Esophagus squamous epithelium (tissue), 5 donors: ENCODE results near the gene CISD2. TPM values are rescaled to one million over a fixed set of nuclear protein-coding genes. Genes with fewer than 3 reads are reported as not detected.

Experiments used
- DNase-seq: peaks from one replicate; lab custom pipeline; 2025; lab: John Stamatoyannopoulos, UW
- H3K27ac ChIP-seq, 4 donors: fragments of 200-600 bp; sonication (generic); one replicate each; pipeline ENCODE4 v1.5.1; 2016 to 2019; ENCODE audit warnings: mild to moderate bottlenecking in 1 of 4
- H3K27me3 ChIP-seq, 4 donors: fragments of 200-600 bp; sonication (generic); 1 replicate in 3 of 4; 2 replicates in 1 of 4; pipeline versions ENCODE4 v1.5.1 to v1.6.0; 2017 to 2021; ENCODE audit warnings: antibody characterized with exemption in 1 of 4
- H3K36me3 ChIP-seq, 3 donors: fragments of 200-600 bp; sonication (generic); one replicate each; pipeline ENCODE4 v1.5.1; 2016 to 2019
- H3K4me1 ChIP-seq, 3 donors: fragments of 200-600 bp; sonication (generic); one replicate each; pipeline ENCODE4 v1.5.1; 2017 to 2019
- H3K4me3 ChIP-seq, 4 donors: fragments of 200-600 bp; sonication (generic); 1 replicate in 3 of 4; 2 replicates in 1 of 4; pipeline ENCODE4 v1.5.1; 2016 to 2019; ENCODE audit warnings: mild to moderate bottlenecking in 2 of 4, moderate library complexity in 1 of 4
- H3K9me3 ChIP-seq, 3 donors: fragments of 200-600 bp; sonication (generic); one replicate each; pipeline ENCODE4 v1.5.1; 2016 to 2019
- CTCF ChIP-seq, 6 experiments: fragments of 450-650 bp in 4 of 6; fragments of 200-600 bp in 2 of 6; sonication (generic) in 2 of 6; IDR thresholded peaks; one replicate each; pipeline ENCODE4 v1.5.1; 2016 to 2019; ENCODE audit warnings: antibody characterized with exemption in 6 of 6, mild to moderate bottlenecking in 4 of 6, moderate library complexity in 4 of 6
- POLR2A ChIP-seq, 4 donors: fragments of 450-650 bp; IDR thresholded peaks; one replicate each; pipeline ENCODE4 v1.6.1; 2017; ENCODE audit warnings: antibody characterized with exemption in 4 of 4, mild to moderate bottlenecking in 4 of 4, moderate library complexity in 3 of 4
- WGBS, 2 donors: methylation state at CpG; one replicate each; pipeline ENCODE4 v1.1.5; 2018; 5-methylcytosine and 5-hydroxymethylcytosine counted together
- intact Hi-C: fragments of 100-400 bp; cut with DNase I; formaldehyde crosslinking; loops from one replicate; pipeline ENCODE4 v1.15.0; 2022
- total RNA-seq, 4 donors: library from RNA; depleted of rRNA; stranded (reverse); fragments of >200 nt; gene quantifications; one replicate each; pipeline ENCODE4 v1.1.0, GENCODE V29; 2016
- donor health status: DM: yes; HTN: yes; CAD: no.

CISD2 gene
- total RNA-seq, 4 donors from 2014 or later, result 5.6 to 22.4 (median 11.0) TPM

- TF ChIP-seq POLR2A (IDR thresholded peaks at IDR 0.05) (no peak), CTCF (IDR thresholded peaks at IDR 0.05) (no peak)
- Histone ChIP-seq H3K36me3 (no peaks in the 10 kb centered on the region), H3K4me3 (no peak overlapping the region), H3K9me3 (no peaks in the 10 kb centered on the region), H3K27me3 (no peaks in the 10 kb centered on the region), H3K4me1 (no peaks in the 10 kb centered on the region), H3K27ac (no peak overlapping the region)
- intact Hi-C loops, result no loop called here
- WGBS, 2 donors, result 100% methylated on average over 1 of the region's 1 CpG
- no peak for DNase-seq
Measured at GRCh38 chr4:102836596-102836995, 32.2 kb upstream of the CISD2 start.

DNA sequence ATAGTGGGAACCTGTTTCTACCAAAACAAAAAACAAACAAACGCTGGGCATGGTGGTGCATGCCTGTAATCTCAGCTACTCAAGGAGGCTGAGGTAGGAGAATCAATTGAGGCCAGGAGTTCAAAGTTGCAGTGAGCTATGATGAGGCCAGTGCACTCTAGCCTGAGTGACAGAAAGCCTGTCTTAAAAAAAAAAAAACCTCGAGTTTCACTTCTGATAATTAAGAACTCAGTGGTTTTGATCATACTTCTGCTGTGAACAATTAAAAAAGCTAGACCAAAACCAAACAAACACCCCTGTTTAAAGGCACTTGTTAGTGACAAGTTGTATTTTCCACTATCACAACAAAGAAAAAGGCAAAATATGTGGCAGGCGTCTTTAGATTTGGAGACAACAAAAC, 26.4 kb upstream of the CISD2 start:
- Histone ChIP-seq H3K36me3 (no peaks in the 10 kb centered on the region), H3K27ac (no peak overlapping the region), H3K4me3 (no peak overlapping the region), H3K27me3 (no peaks in the 10 kb centered on the region), H3K4me1 (no peaks in the 10 kb centered on the region), H3K9me3 (no peaks in the 10 kb centered on the region)
- intact Hi-C loops, result no loop called here
- DNase-seq, result no peak
- TF ChIP-seq CTCF (IDR thresholded peaks at IDR 0.05) (no peak), POLR2A (IDR thresholded peaks at IDR 0.05) (no peak)
- WGBS, 2 donors, result 86% methylated on average over 3 of the region's 3 CpGs

DNA sequence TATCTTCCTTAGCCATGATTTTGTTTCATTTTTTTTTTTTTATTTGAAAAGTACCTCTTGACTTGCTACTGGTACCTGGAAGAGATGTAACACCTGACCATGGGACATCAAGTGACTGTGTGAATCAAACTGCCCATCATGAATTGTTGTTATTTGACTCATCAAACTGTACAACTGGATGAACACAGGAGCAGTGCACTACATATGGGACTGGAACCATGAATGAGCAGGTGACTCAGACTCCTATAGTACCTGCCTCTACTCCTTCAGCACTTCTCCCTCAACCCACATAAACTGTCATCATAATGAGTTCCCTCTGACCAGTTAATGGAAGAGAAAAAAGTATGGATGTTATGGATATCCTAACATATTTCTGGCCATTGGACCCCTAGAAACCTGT, 25.5 kb upstream of the CISD2 start:
- H3K9me3 ChIP-seq, result no peaks in the 10 kb centered on the region
- no peaks in the 10 kb centered on the region for H3K36me3 ChIP-seq
- intact Hi-C loops, result no loop called here
- no peak overlapping the region for H3K27ac ChIP-seq
- no peak for DNase-seq
- H3K27me3 ChIP-seq, result no peaks in the 10 kb centered on the region
- no peak overlapping the region for H3K4me3 ChIP-seq
- TF ChIP-seq POLR2A (IDR thresholded peaks at IDR 0.05) (no peak), CTCF (IDR thresholded peaks at IDR 0.05) (no peak)
- no peaks in the 10 kb centered on the region for H3K4me1 ChIP-seq

DNA sequence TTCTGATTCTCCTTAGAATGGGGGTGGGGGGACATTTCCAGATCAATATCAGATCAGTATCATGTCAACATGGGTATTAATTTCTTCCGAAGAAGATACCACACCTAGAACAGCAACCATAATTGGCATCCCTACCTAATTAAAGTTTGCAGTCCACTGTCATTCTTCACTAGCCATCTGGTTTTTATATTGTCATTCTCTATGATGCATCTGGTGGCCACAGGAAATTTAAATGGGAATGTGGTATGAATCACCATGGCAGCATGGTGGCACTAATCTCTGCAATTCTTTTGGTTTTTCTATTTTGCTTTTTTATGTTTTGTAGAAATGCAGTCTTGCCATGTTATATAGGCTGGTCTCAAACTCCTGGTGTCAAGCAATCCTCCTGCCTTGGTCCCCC, 24.9 kb upstream of the CISD2 start:
- 96 to 100% methylated on average over 1 of the region's 1 CpG for WGBS, 2 donors
- intact Hi-C loops, result no loop called here

GRCh38 chr4:102847687-102848086, 21.1 kb upstream of the CISD2 start:
- Histone ChIP-seq H3K27ac (no peak overlapping the region), H3K4me3 (no peak overlapping the region), H3K36me3 (no peaks in the 10 kb centered on the region), H3K27me3 (no peaks in the 10 kb centered on the region), H3K4me1 (no peaks in the 10 kb centered on the region), H3K9me3 (no peaks in the 10 kb centered on the region)
- whole genome bisulfite sequencing, 2 donors, result 87 to 96% methylated on average over 7 of the region's 8 CpGs
- no peak for DNase-seq
- no peak for TF ChIP-seq POLR2A (IDR thresholded peaks at IDR 0.05)
- no peak for TF ChIP-seq CTCF (IDR thresholded peaks at IDR 0.05)
- intact Hi-C loops, result no loop called here

More for the DNA sequence above, 24.9 kb upstream of the CISD2 start:
- Histone ChIP-seq H3K36me3 (no peaks in the 10 kb centered on the region), H3K27ac (no peak overlapping the region), H3K27me3 (no peaks in the 10 kb centered on the region), H3K4me3 (no peak overlapping the region), H3K9me3 (no peaks in the 10 kb centered on the region), H3K4me1 (no peaks in the 10 kb centered on the region)
- no peak for DNase-seq
- no peak for TF ChIP-seq CTCF (IDR thresholded peaks at IDR 0.05)
- TF ChIP-seq POLR2A (IDR thresholded peaks at IDR 0.05), result no peak
